ENCODE data around the gene RSPH9.

Gene RSPH9

DNA sequence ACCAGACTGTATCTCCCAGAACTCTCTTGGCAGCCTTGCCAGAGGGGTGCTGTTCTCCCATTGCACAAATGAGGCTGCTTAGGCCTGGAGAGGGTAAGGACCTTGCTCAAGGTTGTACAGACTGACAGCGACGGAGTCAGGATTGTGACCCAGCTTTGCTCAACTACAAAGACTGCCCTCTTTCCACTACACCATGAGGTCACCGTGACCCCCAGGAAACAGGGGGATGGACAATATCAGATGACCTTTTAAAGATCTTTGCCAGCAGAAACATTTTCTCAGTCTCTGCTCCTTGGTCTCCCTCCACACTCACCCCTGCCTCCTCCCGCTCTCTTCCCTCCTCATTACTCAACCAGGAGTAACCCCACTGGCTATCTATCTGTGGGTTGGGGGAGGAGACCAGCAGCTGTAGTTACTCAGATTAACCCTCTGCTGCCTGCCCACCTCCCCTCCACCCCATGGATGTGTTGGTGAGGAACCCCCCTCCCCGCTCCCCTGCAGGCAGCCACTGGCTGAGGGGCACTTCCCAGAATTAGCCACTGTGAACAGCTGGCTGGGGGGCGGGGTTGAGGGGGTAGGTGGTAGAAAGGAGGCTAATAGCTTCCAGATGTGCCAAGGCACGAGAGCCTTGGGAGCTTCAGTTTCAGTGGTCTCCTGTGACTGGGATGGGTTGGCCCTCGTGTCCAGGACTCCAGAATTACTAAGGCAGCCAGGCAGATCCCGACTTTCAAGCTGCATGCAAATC lies 69.6 kb downstream of the RSPH9 start:
- no peak for DNase-seq

DNA sequence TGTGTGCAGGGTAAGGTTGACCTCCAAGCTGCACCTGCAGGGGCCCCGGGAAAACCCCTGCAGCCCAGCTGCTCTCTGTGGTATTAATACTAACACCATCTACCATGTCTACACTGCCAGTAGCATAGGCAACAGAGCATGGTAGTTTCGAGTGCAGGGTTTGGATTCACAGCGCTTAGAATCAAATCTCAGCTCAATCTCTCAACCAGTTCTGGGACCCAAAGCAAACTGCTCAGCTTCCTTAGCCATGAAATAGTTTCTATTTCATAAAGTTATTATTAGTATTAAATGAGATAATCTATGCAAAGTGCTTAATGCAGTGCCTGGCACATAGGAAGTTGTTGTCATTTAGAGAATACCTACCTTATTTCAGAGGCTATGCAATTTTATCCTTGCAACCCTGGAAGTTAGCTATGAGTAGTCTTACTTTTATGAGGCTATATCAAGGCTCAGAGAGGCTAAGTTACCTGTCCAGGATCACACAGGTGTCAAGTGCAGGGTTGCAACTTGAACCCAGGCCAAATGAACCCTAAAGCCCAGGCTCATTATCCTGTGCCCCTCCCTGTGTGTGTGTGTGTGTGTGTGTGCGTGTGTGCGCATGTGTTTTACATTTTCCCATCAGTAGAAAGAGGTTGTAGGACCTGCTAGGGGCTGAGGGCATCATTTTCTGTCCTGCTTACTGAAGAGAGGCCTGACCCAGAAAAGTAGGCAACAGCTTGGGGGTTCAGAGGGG lies 70.4 kb downstream of the RSPH9 start:
- no peak for DNase-seq

DNA sequence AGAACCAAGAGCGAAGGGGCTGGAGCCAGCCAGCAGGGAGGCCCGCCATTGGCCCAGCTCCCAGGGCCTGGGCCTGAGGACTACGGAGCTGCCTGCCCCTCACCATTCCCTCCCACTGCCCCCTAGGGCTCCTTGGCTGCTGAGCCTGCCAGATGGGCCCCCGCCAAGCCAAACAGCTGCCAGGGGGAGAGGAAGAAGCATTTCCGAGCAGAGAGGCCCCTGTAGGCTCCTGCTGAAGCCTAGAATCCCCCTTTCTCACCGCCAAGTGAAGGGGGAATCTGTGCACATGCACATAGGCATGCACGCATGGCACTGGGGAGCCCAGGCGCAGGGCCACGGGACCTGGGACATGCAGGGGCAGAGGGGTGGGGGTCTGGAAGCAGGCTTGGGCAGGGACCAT lies 71.3 kb downstream of the RSPH9 start:
- no peak for DNase-seq

DNA sequence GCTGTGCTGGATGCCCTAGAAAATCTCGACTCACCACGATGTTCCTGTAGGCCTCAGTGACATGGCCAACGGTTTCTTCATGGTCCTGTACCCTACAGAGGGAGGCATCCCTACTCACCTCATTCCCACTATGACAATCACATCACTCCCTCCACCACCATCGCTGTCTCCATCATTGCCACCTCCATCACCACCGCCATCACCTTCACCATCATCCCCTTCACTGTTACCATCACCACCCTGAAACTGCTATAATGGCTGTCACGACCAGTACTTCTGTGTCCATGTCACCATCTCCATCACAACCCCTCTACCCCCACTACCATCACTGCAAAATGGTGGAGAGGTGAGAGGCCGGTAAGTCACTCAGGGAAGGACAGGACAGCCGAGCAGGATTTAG lies 72.6 kb downstream of the RSPH9 start:
- DNase-seq = no peak

DNA sequence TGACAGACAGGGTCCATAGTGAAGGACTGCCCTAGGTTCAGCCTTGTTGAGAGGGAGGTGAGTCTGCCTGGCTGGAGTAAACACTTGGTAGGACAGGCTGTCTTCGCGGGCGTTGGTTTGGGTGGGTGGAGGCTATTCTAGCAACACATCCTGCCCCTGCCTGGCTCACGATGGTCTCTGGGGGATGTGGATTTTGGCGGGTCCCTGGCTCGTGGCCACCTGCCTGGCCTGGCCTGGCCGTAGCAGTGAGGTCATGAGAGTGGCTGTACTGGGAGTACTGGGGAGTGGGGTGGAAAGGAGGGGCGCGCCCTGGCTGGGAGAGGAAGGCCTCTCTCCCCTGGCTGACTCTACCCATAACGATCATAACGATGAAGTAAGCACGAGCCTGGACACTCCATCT lies 73.0 kb downstream of the RSPH9 start:
- DNase-seq = no peak

DNA sequence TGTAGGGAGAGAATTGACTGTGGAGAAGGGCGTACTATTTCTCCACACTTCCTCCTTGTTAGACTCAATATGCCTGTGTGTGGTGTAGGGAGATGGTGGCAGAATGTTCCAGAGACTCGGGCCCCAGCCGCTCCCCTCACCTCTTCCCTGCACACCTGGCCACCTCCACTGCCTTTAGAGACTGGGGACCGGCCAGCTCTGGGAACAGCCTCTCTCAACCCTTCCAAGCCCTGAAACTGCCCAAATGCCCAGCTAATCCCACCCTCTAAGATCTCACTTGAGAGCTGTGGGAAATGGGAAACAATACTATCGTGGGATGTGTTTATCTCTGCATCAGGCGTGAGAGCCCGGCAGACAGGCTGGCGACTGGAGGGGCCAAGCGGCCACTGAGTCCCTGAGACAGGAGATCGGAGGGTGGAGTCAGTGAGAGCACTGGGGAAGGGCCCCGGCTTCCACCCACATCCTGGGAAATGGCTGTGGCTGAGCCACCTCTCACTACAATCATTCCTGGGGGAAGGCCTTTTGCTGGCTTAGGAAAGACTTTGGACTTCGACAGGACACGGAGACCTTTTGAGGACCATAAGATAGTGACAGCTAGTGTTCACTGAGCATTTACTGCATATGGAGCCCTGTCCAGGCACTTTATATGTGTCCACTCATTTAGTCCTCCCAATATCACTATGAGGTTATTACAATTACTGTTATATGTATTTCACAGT lies 73.7 kb downstream of the RSPH9 start:
- no peak for DNase-seq

DNA sequence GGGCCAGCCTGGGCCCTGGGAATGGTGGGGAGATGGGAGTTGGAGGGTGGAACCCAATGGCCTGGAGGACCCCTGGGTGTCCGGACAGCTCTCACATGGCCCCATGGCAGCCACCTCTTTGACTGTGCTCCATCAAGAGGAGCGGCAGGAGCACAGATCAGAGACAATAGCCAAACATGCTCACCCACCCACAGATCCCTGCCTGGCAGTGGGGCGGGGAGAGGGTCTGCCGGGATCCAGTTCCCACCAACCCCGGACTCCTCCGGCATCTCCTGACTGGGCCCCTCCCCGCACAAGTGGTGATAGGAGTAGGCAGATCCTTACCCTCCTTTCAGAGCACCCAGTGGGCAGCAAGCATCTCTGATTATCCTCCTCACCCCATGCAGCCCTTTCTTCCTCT lies 74.7 kb downstream of the RSPH9 start:
- no peak for DNase-seq

DNA sequence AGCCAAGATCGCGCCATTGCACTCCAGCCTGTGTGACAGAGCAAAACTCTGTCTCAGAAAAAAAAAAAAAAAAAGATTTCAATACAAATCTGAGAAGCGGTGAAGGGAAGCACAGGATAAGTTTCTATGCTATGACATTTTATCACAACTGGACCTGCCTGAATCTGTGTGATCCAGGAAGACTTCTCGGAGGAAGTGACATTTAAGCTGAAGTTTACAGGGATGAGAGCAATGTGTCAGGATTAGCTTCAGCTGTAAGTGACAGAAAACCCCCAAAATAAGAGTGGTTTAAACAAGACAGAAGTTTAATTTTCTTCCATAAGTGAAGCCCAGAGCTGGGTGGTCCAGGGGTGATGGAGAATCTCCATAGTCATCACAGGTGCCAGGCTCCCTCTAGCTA lies 76.2 kb downstream of the RSPH9 start:
- DNase-seq = no peak
